OCI-LY3 (cell line): ENCODE measurements around the gene CPM.
"Not testable (repeated sequence)": the region's sequence is repeated elsewhere in the genome, so short reads cannot be mapped to it uniquely, and the experiment has no call there.

Experiments used
- H2AFZ ChIP-seq: fragments of 200-600, 300-600 bp; shearing (Covaris generic); 2 replicates; pipeline ENCODE4 v1.6.0; 2014; ENCODE audit warnings: antibody characterized with exemption, low read depth, low read length
- H3K27ac ChIP-seq: fragments of 200-600, 300-600 bp; sonication (generic); 2 replicates; pipeline ENCODE4 v1.5.1; 2014; ENCODE audit warnings: mild to moderate bottlenecking, low read length, moderate library complexity, mixed read lengths
- H3K27me3 ChIP-seq: fragments of 200-600, 300-600 bp; sonication (generic); 2 replicates; pipeline ENCODE4 v1.6.1; 2014; ENCODE audit warnings: low read depth, low read length, mixed read lengths
- H3K36me3 ChIP-seq: fragments of 200-600, 300-600 bp; sonication (generic); replicated peaks from 2 replicates; pipeline ENCODE3; 2014; ENCODE audit warnings: low read depth, low read length, mixed read lengths
- H3K4me1 ChIP-seq: fragments of 300-600, 200-600 bp; sonication (generic); 2 replicates; pipeline ENCODE4 v1.6.1; 2014; ENCODE audit warnings: low read length, mixed read lengths
- H3K4me2 ChIP-seq: fragments of 200-600, 300-600 bp; sonication (generic); 2 replicates; pipeline ENCODE4 v1.6.1; 2014; ENCODE audit warnings: low read length, mixed read lengths
- H3K4me3 ChIP-seq: fragments of 300-600, 200-600 bp; sonication (generic); 2 replicates; pipeline ENCODE4 v1.5.1; 2014; ENCODE audit warnings: antibody characterized with exemption, mild to moderate bottlenecking, low read length, moderate library complexity
- H3K79me2 ChIP-seq: fragments of 300-600, 200-600 bp; shearing (Covaris generic); 2 replicates; pipeline ENCODE4 v1.6.1; 2014; ENCODE audit warnings: mild to moderate bottlenecking, low read length, mixed read lengths
- H3K9ac ChIP-seq: fragments of 300-600, 200-600 bp; shearing (Covaris generic); 2 replicates; pipeline ENCODE4 v1.6.0; 2014; ENCODE audit warnings: mild to moderate bottlenecking, low read length, moderate library complexity
- H3K9me3 ChIP-seq: fragments of 200-600, 300-600 bp; shearing (Covaris generic); 2 replicates; pipeline ENCODE4 v1.6.1; 2014; ENCODE audit warnings: low read length, mixed read lengths; ENCODE audit not compliant: insufficient read depth
- H4K20me1 ChIP-seq: fragments of 200-600, 300-600 bp; sonication (generic); 2 replicates; pipeline ENCODE4 v1.6.1; 2016; ENCODE audit warnings: low read length, mixed read lengths; ENCODE audit not compliant: insufficient read depth
- EZH2phosphoT487 ChIP-seq: fragments of 200-600 bp; shearing (Covaris generic); IDR thresholded peaks from 2 replicates; pipeline ENCODE4 v1.6.1; 2018; ENCODE audit warnings: antibody characterized with exemption, mixed run types, low read depth
- TF ChIP-seq, protein P1 (sequence below): fragments of 200-600, 300-600 bp; sonication (generic); IDR thresholded peaks from 2 replicates; pipeline ENCODE4 v1.5.1; 2014; ENCODE audit warnings: antibody characterized with exemption, low read length, low read depth

Gene CPM

DNA sequence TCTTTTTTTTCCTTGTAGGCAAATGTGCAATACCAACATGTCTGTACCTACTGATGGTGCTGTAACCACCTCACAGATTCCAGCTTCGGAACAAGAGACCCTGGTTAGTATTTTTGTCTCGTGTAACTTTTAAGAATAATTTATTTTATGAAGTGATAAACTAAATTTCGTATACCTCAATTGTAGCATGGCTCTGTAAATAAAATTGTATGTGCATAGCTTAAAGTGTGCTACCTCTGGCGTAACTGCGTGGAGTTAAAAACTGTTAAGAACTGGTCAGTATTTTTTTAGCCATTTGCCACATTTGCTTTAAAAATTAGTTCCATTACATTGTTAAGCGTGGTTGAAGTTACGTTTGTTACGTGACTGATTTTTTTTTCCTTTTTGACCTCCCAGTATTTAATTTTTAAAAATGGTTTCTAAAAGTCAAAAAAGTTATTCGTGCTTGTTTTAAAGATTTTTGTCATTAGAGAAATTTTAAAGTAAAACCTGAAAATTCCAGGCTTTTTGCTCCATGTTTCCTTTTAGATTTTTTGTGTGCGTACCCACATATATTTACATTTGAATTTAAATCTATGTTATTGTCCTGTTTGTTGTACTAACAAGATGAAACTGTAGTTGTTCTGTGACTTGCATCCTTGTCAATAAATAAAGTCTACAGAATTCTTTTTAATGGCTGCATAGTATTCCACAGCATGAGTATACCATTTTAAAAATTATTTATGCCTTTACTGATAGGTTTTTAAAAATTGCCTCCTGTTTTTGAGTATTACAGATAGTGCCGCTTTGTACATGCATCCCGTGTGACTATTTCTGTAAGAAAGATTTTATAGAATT is 123.6 kb downstream of the CPM start:
- TF ChIP-seq EZH2phosphoT487 = no peak
- TF ChIP-seq, protein P1, sequence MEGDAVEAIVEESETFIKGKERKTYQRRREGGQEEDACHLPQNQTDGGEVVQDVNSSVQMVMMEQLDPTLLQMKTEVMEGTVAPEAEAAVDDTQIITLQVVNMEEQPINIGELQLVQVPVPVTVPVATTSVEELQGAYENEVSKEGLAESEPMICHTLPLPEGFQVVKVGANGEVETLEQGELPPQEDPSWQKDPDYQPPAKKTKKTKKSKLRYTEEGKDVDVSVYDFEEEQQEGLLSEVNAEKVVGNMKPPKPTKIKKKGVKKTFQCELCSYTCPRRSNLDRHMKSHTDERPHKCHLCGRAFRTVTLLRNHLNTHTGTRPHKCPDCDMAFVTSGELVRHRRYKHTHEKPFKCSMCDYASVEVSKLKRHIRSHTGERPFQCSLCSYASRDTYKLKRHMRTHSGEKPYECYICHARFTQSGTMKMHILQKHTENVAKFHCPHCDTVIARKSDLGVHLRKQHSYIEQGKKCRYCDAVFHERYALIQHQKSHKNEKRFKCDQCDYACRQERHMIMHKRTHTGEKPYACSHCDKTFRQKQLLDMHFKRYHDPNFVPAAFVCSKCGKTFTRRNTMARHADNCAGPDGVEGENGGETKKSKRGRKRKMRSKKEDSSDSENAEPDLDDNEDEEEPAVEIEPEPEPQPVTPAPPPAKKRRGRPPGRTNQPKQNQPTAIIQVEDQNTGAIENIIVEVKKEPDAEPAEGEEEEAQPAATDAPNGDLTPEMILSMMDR = no peak
- H3K27me3 ChIP-seq = no peaks in the 10 kb centered on the region
- peak overlapping the region; percentile 99 for H3K9ac ChIP-seq
- peaks cover 63% of the 10 kb centered on the region for H3K79me2 ChIP-seq
- H4K20me1 ChIP-seq = peaks cover 15% of the 10 kb centered on the region
- H3K36me3 ChIP-seq = peaks cover 31% of the 10 kb centered on the region
- H3K9me3 ChIP-seq = no peaks in the 10 kb centered on the region
- no peaks in the 10 kb centered on the region for H3K4me1 ChIP-seq
- H3K4me2 ChIP-seq = peak overlapping the region; percentile 74
- no peak overlapping the region for H2AFZ ChIP-seq
- H3K4me3 ChIP-seq = peak overlapping the region; percentile 92
- peak overlapping the region; percentile 87 for H3K27ac ChIP-seq

DNA sequence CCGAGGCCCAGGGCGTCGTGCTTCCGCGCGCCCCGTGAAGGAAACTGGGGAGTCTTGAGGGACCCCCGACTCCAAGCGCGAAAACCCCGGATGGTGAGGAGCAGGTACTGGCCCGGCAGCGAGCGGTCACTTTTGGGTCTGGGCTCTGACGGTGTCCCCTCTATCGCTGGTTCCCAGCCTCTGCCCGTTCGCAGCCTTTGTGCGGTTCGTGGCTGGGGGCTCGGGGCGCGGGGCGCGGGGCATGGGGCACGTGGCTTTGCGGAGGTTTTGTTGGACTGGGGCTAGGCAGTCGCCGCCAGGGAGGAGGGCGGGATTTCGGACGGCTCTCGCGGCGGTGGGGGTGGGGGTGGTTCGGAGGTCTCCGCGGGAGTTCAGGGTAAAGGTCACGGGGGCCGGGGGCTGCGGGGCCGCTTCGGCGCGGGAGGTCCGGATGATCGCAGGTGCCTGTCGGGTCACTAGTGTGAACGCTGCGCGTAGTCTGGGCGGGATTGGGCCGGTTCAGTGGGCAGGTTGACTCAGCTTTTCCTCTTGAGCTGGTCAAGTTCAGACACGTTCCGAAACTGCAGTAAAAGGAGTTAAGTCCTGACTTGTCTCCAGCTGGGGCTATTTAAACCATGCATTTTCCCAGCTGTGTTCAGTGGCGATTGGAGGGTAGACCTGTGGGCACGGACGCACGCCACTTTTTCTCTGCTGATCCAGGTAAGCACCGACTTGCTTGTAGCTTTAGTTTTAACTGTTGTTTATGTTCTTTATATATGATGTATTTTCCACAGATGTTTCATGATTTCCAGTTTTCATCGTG is 124.4 kb downstream of the CPM start:
- Histone ChIP-seq H3K9me3 (no peaks in the 10 kb centered on the region), H3K79me2 (peaks cover 56% of the 10 kb centered on the region), H3K27me3 (no peaks in the 10 kb centered on the region), H4K20me1 (peaks cover 10% of the 10 kb centered on the region), H2AFZ (peak overlapping the region; percentile 60; the same call in 1 of the 2 replicates), H3K4me3 (peak overlapping the region; percentile 92), H3K36me3 (peaks cover 26% of the 10 kb centered on the region), H3K9ac (peak overlapping the region; percentile 99), H3K4me1 (no peaks in the 10 kb centered on the region), H3K4me2 (peak overlapping the region; percentile 74), H3K27ac (peak overlapping the region; percentile 87)
- no peak for TF ChIP-seq EZH2phosphoT487
- TF ChIP-seq, protein P1 = no peak

DNA sequence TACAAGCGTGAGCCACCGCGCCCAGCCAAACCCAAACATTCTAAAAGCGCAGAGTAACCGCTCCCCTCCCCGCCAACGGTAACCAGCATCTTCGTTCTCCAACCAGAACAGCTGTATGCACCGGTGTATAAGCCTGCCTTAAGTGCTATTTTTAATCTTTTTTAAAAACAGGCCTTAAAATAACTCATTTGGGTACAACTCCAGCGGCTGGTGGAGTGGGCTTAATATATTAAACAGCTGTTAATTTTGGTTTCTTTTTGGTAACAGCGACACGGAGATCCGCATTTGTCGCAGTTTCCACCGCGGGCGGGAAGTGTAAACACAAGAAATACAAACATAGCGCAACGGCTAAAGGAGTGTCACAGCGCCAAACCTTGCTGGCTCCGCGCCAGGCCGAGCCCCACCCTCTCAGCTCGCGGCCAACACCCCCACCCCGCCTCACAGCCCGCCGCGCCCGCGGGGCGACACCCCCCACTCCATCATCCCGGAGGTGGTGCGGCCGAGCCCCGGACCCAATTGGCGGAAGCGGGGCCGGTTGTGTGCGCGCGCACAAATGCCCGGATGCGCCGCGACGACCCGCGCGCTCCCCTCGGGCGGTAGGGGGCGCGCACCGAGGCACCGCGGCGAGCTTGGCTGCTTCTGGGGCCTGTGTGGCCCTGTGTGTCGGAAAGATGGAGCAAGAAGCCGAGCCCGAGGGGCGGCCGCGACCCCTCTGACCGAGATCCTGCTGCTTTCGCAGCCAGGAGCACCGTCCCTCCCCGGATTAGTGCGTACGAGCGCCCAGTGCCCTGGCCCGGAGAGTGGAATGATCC is 125.2 kb downstream of the CPM start, which contains the start of gene MDM2:
MDM2 (plus strand) TSS at position 602 of the 812 bp plus-strand sequence. CDS start 301 bp downstream, outside the sequence.
- Histone ChIP-seq H3K79me2 (peaks cover 48% of the 10 kb centered on the region), H3K36me3 (peaks cover 18% of the 10 kb centered on the region), H3K4me3 (peak within 1 kb of the TSS; percentile 92), H4K20me1 (peaks cover 7% of the 10 kb centered on the region), H3K9ac (peak within 1 kb of the TSS; percentile 99), H3K27me3 (no peaks in the 10 kb centered on the region), H3K4me2 (peak within 1 kb of the TSS; percentile 74), H3K9me3 (no peaks in the 10 kb centered on the region), H2AFZ (peak within 1 kb of the TSS; percentile 99), H3K27ac (peak within 1 kb of the TSS; percentile 87), H3K4me1 (no peaks in the 10 kb centered on the region)
- no peak for TF ChIP-seq EZH2phosphoT487
- TF ChIP-seq, protein P1 = peak; percentile 55

DNA sequence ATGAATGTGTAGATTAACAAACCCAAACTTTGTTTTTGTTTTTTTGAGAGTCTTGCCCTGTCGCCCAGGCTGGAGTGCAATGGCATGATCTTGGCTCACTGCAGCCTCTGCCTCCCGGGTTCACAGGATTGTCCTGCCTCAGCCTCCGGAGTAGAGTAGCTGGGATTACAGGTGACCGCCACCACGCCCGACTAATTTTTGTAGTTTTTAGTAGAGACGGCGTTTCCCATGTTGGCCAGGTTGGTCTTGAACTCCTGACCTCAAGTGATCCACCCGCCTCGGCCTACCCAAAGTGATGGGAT is 125.7 kb downstream of the CPM start:
- Histone ChIP-seq H3K27ac (peak overlapping the region; percentile 72), H3K9ac (peak overlapping the region; percentile 99), H2AFZ (peak overlapping the region; percentile 99), H3K4me2 (peak overlapping the region; percentile 71), H3K36me3 (peaks cover 13% of the 10 kb centered on the region), H3K79me2 (peaks cover 42% of the 10 kb centered on the region), H3K4me3 (peak overlapping the region; percentile 92)
- not testable (repeated sequence) for H4K20me1 ChIP-seq, H3K9me3 ChIP-seq, H3K4me1 ChIP-seq, H3K27me3 ChIP-seq
